HG03280 (cell line): ENCODE measurements around the gene PLSCR3.

Experiments
- ATAC-seq: cut with Tn5 transposase; IDR thresholded peaks from one replicate; pipeline ENCODE4 v1.9.1; 2021; ENCODE audit warnings: mild to moderate bottlenecking, moderate library complexity; ENCODE audit not compliant: unreplicated experiment

Gene PLSCR3

GRCh38 chr17:7407082-7407481, 12.8 kb upstream of the PLSCR3 start:
- ATAC-seq: no peak

GRCh38 chr17:7406235-7406825, 12.0 kb upstream of the PLSCR3 start:
- no peak for ATAC-seq

- ATAC-seq: no peak
Observed at GRCh38 chr17:7405350-7406234, 11.3 kb upstream of the PLSCR3 start.

- ATAC-seq: peak; percentile 22
Observed at GRCh38 chr17:7404737-7405349, 10.5 kb upstream of the PLSCR3 start.

- peak; percentile 93 for ATAC-seq
Observed at GRCh38 chr17:7403977-7404736, 9.8 kb upstream of the PLSCR3 start, which contains the start of gene TMEM256. TSS of gene TMEM256 (minus strand) at chr17:7404097. CDS start at chr17:7404084, 13 bp downstream.

GRCh38 chr17:7403727-7403976, 9.3 kb upstream of the PLSCR3 start:
- no peak for ATAC-seq

GRCh38 chr17:7403043-7403726, 8.9 kb upstream of the PLSCR3 start:
- no peak for ATAC-seq

GRCh38 chr17:7398612-7399011, 4.3 kb upstream of the PLSCR3 start:
- ATAC-seq: no peak

GRCh38 chr17:7396147-7396546, 1.8 kb upstream of the PLSCR3 start:
- no peak for ATAC-seq

- ATAC-seq: peak; percentile 38
Observed at GRCh38 chr17:7393613-7394451, 493 bp downstream of the PLSCR3 start.

- ATAC-seq: no peak
Observed at GRCh38 chr17:7392696-7393612, 1.4 kb downstream of the PLSCR3 start.

GRCh38 chr17:7391307-7391706, 3.0 kb downstream of the PLSCR3 start:
- no peak for ATAC-seq

GRCh38 chr17:7389924-7390910, 4.1 kb downstream of the PLSCR3 start:
- ATAC-seq: no peak

GRCh38 chr17:7388856-7389255, 5.5 kb downstream of the PLSCR3 start:
- no peak for ATAC-seq

GRCh38 chr17:7384489-7385081, 9.7 kb downstream of the PLSCR3 start:
- ATAC-seq: no peak

GRCh38 chr17:7383742-7384488, 10.4 kb downstream of the PLSCR3 start:
- peak; percentile 84 for ATAC-seq

GRCh38 chr17:7383371-7383741, 11.0 kb downstream of the PLSCR3 start:
- no peak for ATAC-seq
